Embryonic facial prominence (tissue), 1 donor: ENCODE results near the gene GBP7.
"Not testable (repeated sequence)": the region's sequence is repeated elsewhere in the genome, so short reads cannot be mapped to it uniquely, and the experiment has no call there.

Source experiments
- DNase-seq: peaks from one replicate; pipeline ENCODE4 v3.0.0-alpha.2; 2016; ENCODE audit errors: extremely low spot score

Gene GBP7

GRCh38 chr1:89170170-89171066, 5.4 kb downstream of the GBP7 start:
- no peak for DNase-seq

- no peak for DNase-seq
These were observed 6.6 kb downstream of the GBP7 start for GRCh38 chr1:89169166-89169565.

GRCh38 chr1:89167590-89168230, 8.1 kb downstream of the GBP7 start:
- no peak for DNase-seq

DNA sequence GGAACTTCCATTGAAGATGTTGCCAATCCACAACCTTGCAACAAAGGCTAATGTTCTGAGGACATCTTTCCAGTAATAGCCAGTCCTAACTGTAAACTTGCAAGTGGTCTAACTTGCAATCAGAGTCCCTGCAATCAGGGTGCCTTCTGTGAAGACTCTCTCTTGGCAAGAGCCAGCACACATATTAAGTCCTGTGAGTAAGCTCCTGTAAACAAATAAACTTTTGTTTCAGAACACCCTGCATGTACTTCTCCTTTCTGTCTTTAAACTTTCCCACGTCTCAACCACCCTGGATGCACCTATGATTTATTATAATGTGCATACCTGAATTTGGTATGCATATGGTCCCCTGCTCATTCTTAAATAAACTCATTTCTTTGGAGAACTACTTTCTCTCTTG, 9.1 kb downstream of the GBP7 start:
- no peak for DNase-seq

DNA sequence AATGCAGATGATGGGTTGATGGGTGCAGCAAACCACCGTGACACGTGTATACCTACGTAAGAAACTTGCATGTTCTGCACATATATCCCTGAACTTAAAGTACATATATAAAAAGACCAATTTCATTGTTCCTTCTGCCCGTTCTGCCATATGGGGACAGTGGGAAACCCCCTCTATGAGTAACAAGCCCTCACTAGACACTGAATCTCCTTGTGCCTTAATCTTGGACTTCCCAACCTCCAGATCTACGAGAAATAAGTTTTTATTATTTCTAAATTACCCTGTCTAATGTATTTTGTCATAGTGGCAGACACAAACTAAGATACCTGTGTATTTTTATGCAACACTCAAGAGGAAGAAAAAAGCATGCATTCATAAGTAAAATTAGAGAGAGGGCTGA, 10.0 kb downstream of the GBP7 start:
- DNase-seq: no peak

DNA sequence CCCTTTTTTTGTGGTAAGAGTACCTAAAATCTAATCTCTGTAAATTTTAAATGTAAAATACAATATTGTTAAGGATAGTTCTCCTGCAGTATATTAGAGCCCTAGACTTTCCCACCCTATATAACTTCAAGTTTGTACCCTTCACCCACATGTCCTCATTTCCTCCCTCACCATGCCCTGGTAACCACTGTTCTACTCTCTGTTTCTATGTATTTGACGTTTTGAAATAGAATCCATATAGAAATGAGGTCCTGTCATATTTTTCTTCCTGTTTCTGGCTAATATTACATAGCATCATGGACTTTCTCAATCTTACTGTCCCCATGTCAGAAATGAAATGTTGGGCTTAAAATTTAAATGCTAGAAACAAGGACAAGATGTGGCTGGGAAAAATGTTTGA, 24.8 kb downstream of the GBP7 start:
- DNase-seq: no peak

DNA sequence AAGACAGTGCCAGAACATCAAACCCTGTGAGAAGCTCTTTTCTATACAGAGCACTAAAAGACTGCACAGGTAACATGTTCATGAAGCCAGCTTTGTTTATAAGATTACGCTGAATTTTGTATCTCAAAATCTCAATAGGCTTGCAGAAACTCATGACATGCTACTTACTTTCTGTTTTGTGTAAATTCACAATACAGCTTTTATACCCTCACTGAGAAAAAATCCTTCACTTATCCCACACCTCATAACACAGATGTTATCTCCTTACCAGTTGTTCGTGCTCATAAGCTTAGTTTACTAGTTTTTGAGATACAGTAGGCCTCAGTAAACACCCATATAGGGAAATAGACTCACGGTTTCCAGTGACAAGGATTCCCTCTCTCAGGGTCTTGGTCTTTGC, 25.8 kb downstream of the GBP7 start:
- no peak for DNase-seq

GRCh38 chr1:89149229-89149628, 26.6 kb downstream of the GBP7 start:
- no peak for DNase-seq

- no peak for DNase-seq
These were observed 27.8 kb downstream of the GBP7 start for GRCh38 chr1:89147678-89148658.

DNA sequence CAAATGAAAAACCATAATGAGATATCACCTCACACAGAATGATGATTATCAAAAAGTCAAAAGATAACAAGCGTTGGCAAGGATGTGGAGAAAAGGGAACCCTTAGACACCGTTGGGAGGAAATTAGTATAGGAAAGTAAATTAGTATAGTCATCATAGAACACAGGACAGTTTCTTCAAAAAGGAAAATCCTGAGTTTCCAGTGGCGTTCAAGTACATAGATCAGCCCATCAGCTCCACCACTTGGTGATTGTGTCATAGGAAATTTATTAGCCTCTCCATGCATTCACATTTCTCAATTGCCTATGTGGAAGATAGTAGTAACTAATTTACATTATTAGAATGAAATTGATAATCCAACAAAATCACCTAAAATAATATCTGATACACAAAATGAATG, 29.1 kb downstream of the GBP7 start:
- no peak for DNase-seq

- no peak for DNase-seq
These were observed 32.3 kb downstream of the GBP7 start for GRCh38 chr1:89143484-89143883.

GRCh38 chr1:89142160-89142559, 33.6 kb downstream of the GBP7 start:
- no peak for DNase-seq

GRCh38 chr1:89133747-89134146, 42.1 kb downstream of the GBP7 start:
- DNase-seq: no peak

DNA sequence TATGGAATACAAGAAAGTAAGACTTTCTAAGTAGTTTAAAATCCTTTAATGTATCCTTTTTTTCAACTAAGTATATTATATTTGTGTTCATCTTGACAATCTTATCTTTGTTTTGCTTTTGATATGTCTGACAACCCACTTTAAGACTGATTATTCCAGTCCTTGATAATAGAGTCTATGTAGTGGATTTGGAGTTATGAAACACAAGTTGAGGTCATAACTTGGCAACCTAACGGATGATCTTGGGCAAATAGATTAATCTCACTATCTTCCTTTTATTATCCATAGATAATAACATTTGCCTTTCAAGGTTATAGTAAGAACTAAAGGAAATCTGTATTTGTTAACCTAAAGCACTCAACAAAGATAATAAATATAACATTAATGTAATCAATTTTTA, 45.1 kb downstream of the GBP7 start:
- no peak for DNase-seq

DNA sequence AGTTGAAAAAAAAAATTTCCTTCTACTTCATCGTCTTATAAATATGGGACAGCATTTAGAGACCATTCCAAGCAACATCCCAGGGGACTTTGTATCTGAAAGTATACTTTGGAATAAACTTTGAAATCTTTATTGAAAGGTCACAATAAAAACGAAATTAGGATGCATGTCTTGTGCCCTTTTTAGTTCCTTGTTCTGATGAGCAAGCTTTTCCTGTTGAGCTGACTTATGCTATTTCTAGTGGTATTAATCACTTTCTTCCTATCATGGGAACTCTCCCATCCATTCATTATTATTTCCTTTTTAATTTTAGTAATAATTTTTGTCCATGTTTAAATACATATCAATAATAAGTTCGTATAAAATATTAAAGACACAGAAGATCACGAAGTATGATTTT, 45.9 kb downstream of the GBP7 start:
- no peak for DNase-seq

DNA sequence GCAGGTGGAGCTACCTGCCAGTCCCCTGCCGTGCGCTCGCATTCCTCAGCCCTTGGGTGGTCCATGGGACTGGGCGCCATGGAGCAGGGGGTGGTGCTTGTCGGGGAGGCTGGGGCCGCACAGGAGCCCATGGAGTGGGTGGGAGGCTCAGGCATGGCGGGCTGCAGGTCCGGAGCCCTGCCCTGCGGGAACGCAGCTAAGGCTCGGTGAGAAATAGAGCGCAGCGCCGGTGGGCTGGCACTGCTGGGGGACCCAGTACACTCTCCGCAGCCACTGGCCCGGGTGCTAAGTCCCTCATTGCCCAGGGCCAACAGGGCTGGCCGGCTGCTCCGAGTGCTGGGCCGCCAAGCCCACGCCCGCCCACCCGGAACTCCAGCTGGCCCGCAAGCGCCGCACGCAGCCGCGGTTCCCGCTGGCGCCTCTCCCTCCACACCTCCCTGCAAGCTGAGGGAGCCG, 47.8 kb downstream of the GBP7 start:
- DNase-seq: not testable (repeated sequence)

- DNase-seq: not testable (repeated sequence)
These were observed 48.9 kb downstream of the GBP7 start for GRCh38 chr1:89126602-89127565.

GRCh38 chr1:89125913-89126580, 49.8 kb downstream of the GBP7 start, which contains the start of gene GBP2:
Gene GBP2 (minus strand): TSS chr1:89126114. CDS start chr1:89121966, 4,148 bp downstream.
- no peak for DNase-seq

DNA sequence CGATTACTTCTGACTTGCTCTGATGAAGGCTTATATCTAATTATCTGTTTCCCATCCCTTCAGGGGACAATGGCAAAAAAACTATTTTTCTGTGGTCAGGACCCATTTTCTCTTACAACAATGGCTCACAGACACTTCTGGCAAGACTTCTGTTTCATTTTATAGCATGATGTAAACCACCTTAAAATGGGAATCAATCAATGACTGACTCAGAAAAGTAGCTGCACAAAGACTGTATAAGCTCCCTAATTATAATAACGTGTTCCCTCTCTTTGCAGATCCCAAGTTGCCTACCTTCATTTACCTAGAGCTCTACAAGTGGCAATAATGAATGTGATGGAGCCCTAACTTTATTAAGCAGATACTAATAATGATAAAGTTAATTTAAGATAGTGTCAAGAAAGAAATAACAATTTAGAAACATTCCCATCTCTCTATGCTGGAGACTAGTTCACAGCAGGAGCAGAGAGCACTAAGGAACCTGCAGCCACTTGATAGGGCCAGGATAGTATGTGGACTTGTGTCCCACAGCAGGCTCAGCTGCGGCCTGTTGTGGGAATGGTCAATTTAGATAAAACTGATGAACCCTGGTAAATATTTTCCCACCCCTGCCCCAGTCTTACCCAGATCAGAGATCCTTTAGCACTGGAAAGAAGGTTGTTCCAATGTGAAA, 50.4 kb downstream of the GBP7 start:
- DNase-seq: no peak

GRCh38 chr1:89121641-89122040, 54.2 kb downstream of the GBP7 start:
- no peak for DNase-seq
